ENCODE results near the gene LCE1A.

The LCE1A gene

GRCh38 chr1:152806576-152806975 lies 20.7 kb upstream of the LCE1A start, which contains the start of gene LCE1C:
TSS of gene LCE1C (minus strand) at chr1:152806651. CDS start at chr1:152805478, 1,173 bp downstream.
- no peak within 1 kb of the TSS for H3K4me3 ChIP-seq (ENCODE audit: low read length)
- DNase-seq (ENCODE audit: low read depth) = no peak
- no peak for TF ChIP-seq CTCF (conservative IDR thresholded peaks at IDR 0.05; ENCODE audit: low read length)

- DNase-seq (ENCODE audit: low read depth) = no peak
- no peak for TF ChIP-seq CTCF (conservative IDR thresholded peaks at IDR 0.05; ENCODE audit: low read length)
- H3K4me3 ChIP-seq (ENCODE audit: low read length) = no peak overlapping the region
Observed at GRCh38 chr1:152811050-152811449, 16.2 kb upstream of the LCE1A start.

GRCh38 chr1:152811671-152812070 lies 15.6 kb upstream of the LCE1A start, which contains the start of gene LCE1B:
TSS of gene LCE1B (plus strand) at chr1:152811971. CDS start at chr1:152812447, 476 bp downstream.
- no peak for DNase-seq (ENCODE audit: low read depth)
- no peak for TF ChIP-seq CTCF (conservative IDR thresholded peaks at IDR 0.05; ENCODE audit: low read length)
- H3K4me3 ChIP-seq (ENCODE audit: low read length) = no peak within 1 kb of the TSS

- DNase-seq (ENCODE audit: low read depth) = no peak
- no peak overlapping the region for H3K4me3 ChIP-seq (ENCODE audit: low read length)
- TF ChIP-seq CTCF (conservative IDR thresholded peaks at IDR 0.05; ENCODE audit: low read length) = no peak
Observed at GRCh38 chr1:152817309-152817708, 10.0 kb upstream of the LCE1A start.

GRCh38 chr1:152823294-152823693 lies 4.0 kb upstream of the LCE1A start:
- no peak for DNase-seq (ENCODE audit: low read depth)
- TF ChIP-seq CTCF (conservative IDR thresholded peaks at IDR 0.05; ENCODE audit: low read length) = no peak
- H3K4me3 ChIP-seq (ENCODE audit: low read length) = no peak overlapping the region

GRCh38 chr1:152824964-152825363 lies 2.3 kb upstream of the LCE1A start:
- H3K4me3 ChIP-seq (ENCODE audit: low read length) = no peak overlapping the region
- no peak for TF ChIP-seq CTCF (conservative IDR thresholded peaks at IDR 0.05; ENCODE audit: low read length)
- DNase-seq (ENCODE audit: low read depth) = no peak

GRCh38 chr1:152836870-152837269 lies 9.6 kb downstream of the LCE1A start:
- no peak for TF ChIP-seq CTCF (conservative IDR thresholded peaks at IDR 0.05; ENCODE audit: low read length)
- H3K4me3 ChIP-seq (ENCODE audit: low read length) = no peak overlapping the region
- no peak for DNase-seq (ENCODE audit: low read depth)
